OCI-LY7 (cell line): Measurements from ENCODE around the gene RNF19B. TPM values are rescaled to one million over a fixed set of nuclear protein-coding genes. Genes with fewer than 3 reads are reported as not detected.

Experiments
- BruUV-seq: library from RNA; stranded (reverse); fragments of 400-500 nt; replicated peaks from 2 replicates; lab custom pipeline; 2021; lab: Mats Ljungman, UMichigan
- CTCF ChIA-PET: fragments of 300-600 bp; sonication (Branson Sonifier 250); formaldehyde crosslinking; loops from one replicate; lab custom pipeline; 2022; ENCODE audit warnings: antibody characterized with exemption; ENCODE audit not compliant: unreplicated experiment; lab: Charles Lee
- POLR2A ChIA-PET: fragments of 300-600 bp; sonication (Branson Sonifier 250); formaldehyde crosslinking; loops from one replicate; lab custom pipeline; 2022; ENCODE audit warnings: antibody characterized with exemption; lab: Charles Lee
- DNase-seq: peaks from one replicate; pipeline ENCODE4 v3.0.0-alpha.2; 2015; ENCODE audit warnings: low spot score
- H2AFZ ChIP-seq: fragments of 200-600 bp; sonication (generic), shearing (Covaris generic); 2 replicates; pipeline ENCODE4 v1.6.1; 2014; ENCODE audit warnings: mild to moderate bottlenecking, antibody characterized with exemption, low read length, moderate library complexity
- H3K27ac ChIP-seq: fragments of 200-600 bp; sonication (generic); 2 replicates; pipeline ENCODE4 v1.5.1; 2014; ENCODE audit warnings: mixed run types, low read depth, mild to moderate bottlenecking, moderate library complexity, low read length, inconsistent platforms; ENCODE audit not compliant: poor library complexity, severe bottlenecking
- H3K36me3 ChIP-seq: fragments of 200-600 bp; sonication (generic); 2 replicates; pipeline ENCODE4 v1.6.1; 2014; ENCODE audit warnings: mild to moderate bottlenecking, antibody characterized with exemption, low read length, moderate library complexity, mixed read lengths; ENCODE audit not compliant: insufficient read depth
- H3K4me1 ChIP-seq: fragments of 200-600 bp; sonication (generic); 2 replicates; pipeline ENCODE4 v1.5.1; 2014; ENCODE audit warnings: mild to moderate bottlenecking, low read length; ENCODE audit not compliant: insufficient read depth, poor library complexity, severe bottlenecking
- H3K4me2 ChIP-seq: fragments of 200-600 bp; sonication (generic); 2 replicates; pipeline ENCODE4 v1.6.1; 2014; ENCODE audit warnings: mild to moderate bottlenecking, low read length
- H3K4me3 ChIP-seq: fragments of 200-600 bp; sonication (generic); 2 replicates; pipeline ENCODE4 v1.5.1; 2014; ENCODE audit warnings: mild to moderate bottlenecking, low read depth, low read length; ENCODE audit not compliant: poor library complexity, severe bottlenecking
- H3K79me2 ChIP-seq: fragments of 200-600 bp; sonication (generic); 2 replicates; pipeline ENCODE4 v1.6.1; 2016; ENCODE audit warnings: low read depth, mild to moderate bottlenecking, low read length, moderate library complexity, mixed read lengths; ENCODE audit not compliant: insufficient read depth
- H3K9me2 ChIP-seq: fragments of 200-600 bp; sonication (generic); 2 replicates; pipeline ENCODE4 v1.6.1; 2016; ENCODE audit warnings: mild to moderate bottlenecking, low read length, mixed read lengths; ENCODE audit not compliant: insufficient read depth
- H3K9me3 ChIP-seq: fragments of 200-600 bp; sonication (generic); 2 replicates; pipeline ENCODE4 v1.6.1; 2014; ENCODE audit warnings: mild to moderate bottlenecking, mixed run types, low read length, mixed read lengths
- H4K20me1 ChIP-seq: fragments of 200-600 bp; sonication (generic); 2 replicates; pipeline ENCODE4 v1.6.1; 2014; ENCODE audit warnings: mild to moderate bottlenecking, antibody characterized with exemption, low read length, moderate library complexity, mixed read lengths; ENCODE audit not compliant: insufficient read depth
- EZH2phosphoT487 ChIP-seq: fragments of 200-600 bp; sonication (generic); IDR thresholded peaks from 2 replicates; pipeline ENCODE4 v1.6.1; 2018; ENCODE audit warnings: low read depth, borderline replicate concordance, mild to moderate bottlenecking, mixed run types, antibody characterized with exemption, low read length, moderate library complexity, mixed read lengths
- intact Hi-C: fragments of 100-400 bp; cut with micrococcal nuclease; formaldehyde crosslinking; loops from one replicate; pipeline ENCODE4 v1.10.0; 2022; ENCODE audit not compliant: unreplicated experiment
- total RNA-seq, 2 experiments: library from RNA; depleted of rRNA in 1 of 2; stranded (reverse); fragments of >200 nt in 1 of 2; shearing (Covaris generic) in 1 of 2; gene quantifications; 2 replicates each; pipeline ENCODE4 v1.2.3, GENCODE V29; 2014 to 2022
- TF ChIP-seq, protein P1 (sequence below): fragments of 200-600 bp; sonication (generic); conservative IDR thresholded peaks from 2 replicates; pipeline ENCODE4 v1.5.1; 2014; ENCODE audit warnings: mild to moderate bottlenecking, antibody characterized with exemption, low read length, moderate library complexity, mixed read lengths

The RNF19B gene
- total RNA-seq, 2 experiments from 2014 or later: 23.0 to 36.8 TPM

DNA sequence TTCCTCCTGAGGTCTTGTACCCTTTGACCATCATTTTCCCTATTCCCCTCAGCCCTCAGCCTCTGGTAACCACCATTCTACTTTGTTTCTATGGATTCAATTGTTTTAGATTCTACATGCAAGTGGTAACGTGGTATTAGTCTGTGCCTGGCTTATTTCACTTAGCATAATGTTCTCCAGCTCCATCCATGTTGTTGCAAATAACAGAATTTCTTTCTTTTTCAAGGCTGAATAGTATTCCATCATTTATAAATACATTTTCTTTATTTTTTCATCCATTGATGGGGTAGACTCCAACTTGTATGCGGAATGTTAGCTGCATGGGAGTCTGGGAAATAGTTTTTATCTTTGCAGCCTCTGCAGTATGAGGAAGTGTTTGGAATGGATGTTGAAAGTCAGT is 37.2 kb downstream of the RNF19B start:
- CTCF ChIA-PET: no interaction called here
- POLR2A ChIA-PET: no interaction called here
- no peak overlapping the region for H3K4me2 ChIP-seq

DNA sequence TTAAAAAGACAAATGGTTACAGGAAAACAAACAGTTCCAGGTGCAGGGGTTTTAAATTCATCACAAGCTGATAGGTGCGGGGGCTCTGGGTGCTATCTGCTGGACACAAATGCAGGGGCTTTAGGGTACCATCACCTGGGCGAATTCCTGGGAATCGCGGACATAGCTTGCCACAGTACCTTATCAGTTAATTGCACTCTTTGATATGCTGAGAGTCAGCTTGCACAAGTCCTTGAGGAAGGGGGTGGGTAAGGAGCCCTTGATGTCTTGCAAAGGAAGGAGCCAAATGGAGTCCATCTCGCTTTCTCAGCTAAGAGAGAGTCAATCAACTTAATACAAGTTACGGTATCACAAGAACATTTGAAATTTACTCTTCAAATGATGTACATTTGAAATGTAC is 38.0 kb downstream of the RNF19B start:
- Histone ChIP-seq H3K36me3 (no peaks in the 10 kb centered on the region), H3K4me2 (no peak overlapping the region), H3K9me2 (no peaks in the 10 kb centered on the region), H3K4me1 (no peaks in the 10 kb centered on the region), H3K9me3 (no peaks in the 10 kb centered on the region), H2AFZ (no peak overlapping the region), H3K27ac (no peak overlapping the region), H3K79me2 (no peaks in the 10 kb centered on the region), H4K20me1 (no peaks in the 10 kb centered on the region), H3K4me3 (no peak overlapping the region)
- ChIA-PET CTCF (no interaction called here), POLR2A (interaction anchor here (0.6 to 0.9 kb wide), 3 partner anchors 131 to 511 kb away, joined by 3 to 9 read pairs (median 7); partner anchors contain the start of gene AZIN2)
- DNase-seq: no peak
- BruUV-seq: no TSS peak
- intact Hi-C loops: no loop called here
- TF ChIP-seq, protein P1, sequence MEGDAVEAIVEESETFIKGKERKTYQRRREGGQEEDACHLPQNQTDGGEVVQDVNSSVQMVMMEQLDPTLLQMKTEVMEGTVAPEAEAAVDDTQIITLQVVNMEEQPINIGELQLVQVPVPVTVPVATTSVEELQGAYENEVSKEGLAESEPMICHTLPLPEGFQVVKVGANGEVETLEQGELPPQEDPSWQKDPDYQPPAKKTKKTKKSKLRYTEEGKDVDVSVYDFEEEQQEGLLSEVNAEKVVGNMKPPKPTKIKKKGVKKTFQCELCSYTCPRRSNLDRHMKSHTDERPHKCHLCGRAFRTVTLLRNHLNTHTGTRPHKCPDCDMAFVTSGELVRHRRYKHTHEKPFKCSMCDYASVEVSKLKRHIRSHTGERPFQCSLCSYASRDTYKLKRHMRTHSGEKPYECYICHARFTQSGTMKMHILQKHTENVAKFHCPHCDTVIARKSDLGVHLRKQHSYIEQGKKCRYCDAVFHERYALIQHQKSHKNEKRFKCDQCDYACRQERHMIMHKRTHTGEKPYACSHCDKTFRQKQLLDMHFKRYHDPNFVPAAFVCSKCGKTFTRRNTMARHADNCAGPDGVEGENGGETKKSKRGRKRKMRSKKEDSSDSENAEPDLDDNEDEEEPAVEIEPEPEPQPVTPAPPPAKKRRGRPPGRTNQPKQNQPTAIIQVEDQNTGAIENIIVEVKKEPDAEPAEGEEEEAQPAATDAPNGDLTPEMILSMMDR: no peak
- TF ChIP-seq EZH2phosphoT487: no peak

More for the DNA sequence above, 37.2 kb downstream of the RNF19B start:
- intact Hi-C loops: no loop called here
- no peaks in the 10 kb centered on the region for H3K4me1 ChIP-seq
- H3K9me2 ChIP-seq: no peaks in the 10 kb centered on the region
- H3K36me3 ChIP-seq: no peaks in the 10 kb centered on the region
- H4K20me1 ChIP-seq: no peaks in the 10 kb centered on the region
- no TSS peak for BruUV-seq
- no peaks in the 10 kb centered on the region for H3K9me3 ChIP-seq
- H2AFZ ChIP-seq: no peak overlapping the region
- no peak overlapping the region for H3K27ac ChIP-seq
- no peak for TF ChIP-seq EZH2phosphoT487
- TF ChIP-seq, protein P1: no peak
- no peak for DNase-seq
- H3K79me2 ChIP-seq: no peaks in the 10 kb centered on the region
- no peak overlapping the region for H3K4me3 ChIP-seq

DNA sequence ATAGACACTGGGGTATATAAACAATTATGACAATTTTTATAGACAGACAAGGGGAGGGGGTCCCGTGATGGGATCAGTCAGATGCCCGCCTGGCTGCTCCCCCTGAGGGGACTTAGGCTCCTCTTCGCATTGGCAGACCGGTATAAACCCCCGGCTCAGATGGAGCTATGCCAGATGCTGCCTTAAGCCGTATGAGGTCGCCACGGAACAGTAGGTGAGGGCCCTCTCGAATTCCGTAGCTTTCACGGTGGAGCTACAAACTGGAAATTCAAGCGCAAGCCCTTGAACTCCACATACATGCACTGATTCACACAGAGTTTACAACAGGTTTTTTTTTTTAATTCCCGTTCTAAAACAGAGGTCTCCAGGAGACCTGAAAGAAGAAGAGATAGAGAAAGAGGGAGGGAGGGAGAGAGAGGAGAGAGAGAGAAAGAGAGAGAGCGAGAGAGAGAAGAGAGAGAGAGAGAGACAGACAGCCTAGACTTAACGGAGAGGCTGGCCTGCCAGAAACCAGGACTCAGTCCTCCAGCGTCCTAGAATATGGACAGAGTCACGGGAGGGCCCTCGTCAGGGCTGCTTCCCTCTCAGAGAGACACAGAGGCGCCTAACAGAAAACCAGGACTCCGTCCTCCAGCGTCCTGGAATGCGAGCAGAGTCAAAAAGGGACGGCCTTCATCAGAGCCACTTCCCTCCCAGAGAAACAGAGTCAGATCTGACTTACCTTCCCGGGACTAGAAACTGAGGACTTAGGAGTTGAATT is 39.0 kb downstream of the RNF19B start:
- no TSS peak for BruUV-seq
- CTCF ChIA-PET: interaction anchor here (0.7 kb wide), 1 partner anchor 130 kb away, joined by 3 read pairs; no protein-coding TSS in a partner anchor
- no peak overlapping the region for H3K4me2 ChIP-seq
- no peak overlapping the region for H3K27ac ChIP-seq
- no peak overlapping the region for H3K4me3 ChIP-seq
- no peaks in the 10 kb centered on the region for H3K9me3 ChIP-seq
- no peak for DNase-seq
- POLR2A ChIA-PET: interaction anchor here (0.7 to 0.9 kb wide), 2 partner anchors 132 to 155 kb away, joined by 3 to 9 read pairs; partner anchors contain the start of gene AZIN2
- H2AFZ ChIP-seq: no peak overlapping the region
- H3K9me2 ChIP-seq: no peaks in the 10 kb centered on the region
- H4K20me1 ChIP-seq: no peaks in the 10 kb centered on the region
- no peaks in the 10 kb centered on the region for H3K36me3 ChIP-seq
- H3K4me1 ChIP-seq: no peaks in the 10 kb centered on the region
- H3K79me2 ChIP-seq: no peaks in the 10 kb centered on the region
- no peak for TF ChIP-seq EZH2phosphoT487
- TF ChIP-seq, protein P1: no peak
- intact Hi-C loops: no loop called here
